Fibroblast of skin of abdomen (primary cell): Measurements from ENCODE around the gene GALNT11.
"Not testable (repeated sequence)": the region's sequence is repeated elsewhere in the genome, so short reads cannot be mapped to it uniquely, and the experiment has no call there.

Source experiments
- DNase-seq: peaks from one replicate; pipeline ENCODE4 v3.0.0-alpha.2; 2013

Gene GALNT11

GRCh38 chr7:152076324-152076821, 50.9 kb downstream of the GALNT11 start:
- no peak for DNase-seq

- DNase-seq, result no peak
Measured at GRCh38 chr7:152076940-152077933, 51.8 kb downstream of the GALNT11 start.

GRCh38 chr7:152078025-152078424, 52.6 kb downstream of the GALNT11 start:
- no peak for DNase-seq

GRCh38 chr7:152078786-152079185, 53.3 kb downstream of the GALNT11 start:
- DNase-seq, result no peak

- no peak for DNase-seq
Measured at GRCh38 chr7:152081088-152081487, 55.6 kb downstream of the GALNT11 start.

GRCh38 chr7:152082073-152082721, 56.7 kb downstream of the GALNT11 start:
- not testable (repeated sequence) for DNase-seq

GRCh38 chr7:152085131-152085530, 59.7 kb downstream of the GALNT11 start:
- DNase-seq, result no peak

- no peak for DNase-seq
Measured at GRCh38 chr7:152086513-152086912, 61.0 kb downstream of the GALNT11 start.

GRCh38 chr7:152089183-152089582, 63.7 kb downstream of the GALNT11 start:
- no peak for DNase-seq

- DNase-seq, result no peak
Measured at GRCh38 chr7:152090747-152091146, 65.3 kb downstream of the GALNT11 start.

GRCh38 chr7:152093717-152094116, 68.2 kb downstream of the GALNT11 start:
- DNase-seq, result no peak

GRCh38 chr7:152095771-152096170, 70.3 kb downstream of the GALNT11 start:
- DNase-seq, result no peak

- DNase-seq, result no peak
Measured at GRCh38 chr7:152097330-152097729, 71.9 kb downstream of the GALNT11 start.

GRCh38 chr7:152103066-152103465, 77.6 kb downstream of the GALNT11 start:
- DNase-seq, result no peak

- DNase-seq, result no peak
Measured at GRCh38 chr7:152103691-152104090, 78.2 kb downstream of the GALNT11 start.

GRCh38 chr7:152105205-152105604, 79.7 kb downstream of the GALNT11 start:
- no peak for DNase-seq

GRCh38 chr7:152106990-152107389, 81.5 kb downstream of the GALNT11 start:
- DNase-seq, result no peak

GRCh38 chr7:152107945-152108344, 82.5 kb downstream of the GALNT11 start:
- no peak for DNase-seq

GRCh38 chr7:152108359-152108758, 82.9 kb downstream of the GALNT11 start:
- no peak for DNase-seq

- no peak for DNase-seq
Measured at GRCh38 chr7:152112829-152113228, 87.4 kb downstream of the GALNT11 start.

- no peak for DNase-seq
Measured at GRCh38 chr7:152115021-152115718, 89.7 kb downstream of the GALNT11 start.

GRCh38 chr7:152117356-152117755, 91.9 kb downstream of the GALNT11 start:
- DNase-seq, result no peak

GRCh38 chr7:152120210-152120609, 94.7 kb downstream of the GALNT11 start:
- DNase-seq, result no peak
